Putamen (tissue), 1 donor: ENCODE data around the gene MAML2.

Experiments used
- DNase-seq: peaks from one replicate; pipeline ENCODE4 v3.0.0-alpha.2; 2016; ENCODE audit warnings: low spot score

MAML2 gene

DNA sequence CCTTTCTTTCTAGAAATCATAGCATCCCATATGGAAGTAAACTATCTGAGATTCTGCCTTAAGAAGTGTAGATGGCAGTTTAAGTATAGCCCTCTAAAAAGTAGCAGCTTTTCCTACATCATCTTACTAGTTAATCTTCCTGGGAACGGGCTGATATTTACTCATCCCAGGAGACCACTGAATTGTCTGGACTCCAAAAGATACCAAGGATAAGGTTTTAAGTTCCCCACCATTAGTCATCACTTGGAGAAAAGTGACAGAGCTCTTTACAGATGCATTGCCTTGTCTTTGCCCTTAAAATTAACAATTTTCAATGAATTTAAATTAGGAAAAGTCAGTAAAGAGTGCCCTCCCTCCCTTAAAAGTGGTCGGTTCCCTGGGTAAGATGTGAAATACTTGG is 129.5 kb downstream of the MAML2 start:
- DNase-seq = no peak

DNA sequence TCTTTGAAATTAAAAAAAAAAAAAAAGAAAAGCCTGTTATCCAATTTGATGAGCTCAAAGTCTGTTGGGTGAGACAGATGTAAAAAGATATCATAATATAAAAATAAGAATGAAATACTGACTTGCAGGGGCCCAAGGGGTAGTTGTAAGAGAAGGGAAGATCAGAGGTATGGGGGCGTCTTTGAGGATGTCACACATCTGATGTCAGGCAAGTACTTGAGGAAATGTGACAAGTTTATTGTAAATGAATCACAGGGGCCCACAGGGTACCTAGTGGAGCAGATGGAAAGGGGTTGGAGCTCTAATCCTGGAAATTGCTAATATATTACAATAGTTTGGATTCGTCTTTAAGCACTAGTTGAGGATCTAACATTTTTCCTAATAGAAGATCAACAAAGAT is 131.6 kb downstream of the MAML2 start:
- no peak for DNase-seq

DNA sequence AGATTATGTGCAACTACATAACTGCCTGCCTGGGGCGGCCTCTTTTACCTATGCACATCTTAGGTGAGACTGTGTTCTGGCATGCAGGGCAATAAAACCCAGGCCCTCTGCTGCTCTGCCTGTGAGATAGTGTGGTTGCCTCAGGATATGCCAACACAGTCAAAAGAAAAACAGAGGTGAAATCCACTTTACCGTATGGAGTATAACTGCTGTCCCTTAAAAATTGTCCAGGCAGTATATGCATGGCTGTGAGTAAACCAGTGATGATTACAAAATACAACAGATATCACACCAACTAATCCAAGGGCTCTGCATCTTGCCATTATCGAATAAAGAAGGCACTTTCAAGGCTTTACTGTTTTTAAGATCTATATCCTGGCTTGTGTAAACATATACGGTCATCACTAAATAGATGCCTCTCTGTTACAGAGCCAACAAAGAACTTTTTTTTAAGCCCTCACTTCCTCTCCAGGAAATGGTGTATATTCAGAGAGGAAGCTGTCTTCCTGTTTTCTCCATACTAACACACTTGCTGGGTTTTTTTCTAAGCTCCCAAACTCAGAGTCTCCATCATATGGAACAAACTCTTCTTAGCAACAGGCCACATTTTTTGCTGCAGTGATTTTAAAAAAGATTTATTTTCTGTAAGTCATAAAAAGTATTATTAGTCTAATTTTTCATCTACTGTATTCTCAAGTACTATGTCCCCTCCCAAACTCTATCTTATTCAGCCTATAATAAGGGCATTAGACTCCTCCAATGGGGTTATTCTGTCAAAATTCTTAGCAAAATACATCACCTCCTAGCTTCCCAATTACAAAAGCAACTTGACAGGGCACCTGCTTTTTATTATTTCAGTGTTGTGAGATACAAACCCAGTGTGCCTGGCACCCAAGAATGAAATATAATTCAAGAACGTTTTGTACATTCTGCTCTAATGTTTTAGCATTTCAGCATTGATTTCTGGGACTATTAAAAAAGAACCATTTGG is 135.2 kb downstream of the MAML2 start:
- no peak for DNase-seq

DNA sequence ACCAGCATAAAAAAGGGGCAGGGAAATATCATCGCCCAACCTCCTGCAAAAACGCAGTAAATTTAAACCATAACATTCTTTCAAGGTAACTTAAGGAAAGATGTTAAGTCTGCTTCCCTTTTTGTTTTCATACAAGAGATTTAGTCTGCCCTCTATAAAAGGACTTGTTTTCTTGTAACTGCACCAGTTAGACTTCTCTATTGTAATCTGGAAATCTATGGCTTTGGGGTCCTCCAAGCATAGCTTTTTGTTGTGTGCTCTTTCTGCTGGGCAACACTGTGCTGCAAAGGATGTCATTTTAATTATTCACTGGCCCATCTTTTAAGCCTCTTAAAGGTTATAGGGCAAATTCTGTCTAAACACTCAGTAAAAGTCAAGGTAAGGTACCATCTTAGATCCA is 136.0 kb downstream of the MAML2 start:
- DNase-seq = no peak

GRCh38 chr11:96205460-96205809 is 137.6 kb downstream of the MAML2 start:
- no peak for DNase-seq

DNA sequence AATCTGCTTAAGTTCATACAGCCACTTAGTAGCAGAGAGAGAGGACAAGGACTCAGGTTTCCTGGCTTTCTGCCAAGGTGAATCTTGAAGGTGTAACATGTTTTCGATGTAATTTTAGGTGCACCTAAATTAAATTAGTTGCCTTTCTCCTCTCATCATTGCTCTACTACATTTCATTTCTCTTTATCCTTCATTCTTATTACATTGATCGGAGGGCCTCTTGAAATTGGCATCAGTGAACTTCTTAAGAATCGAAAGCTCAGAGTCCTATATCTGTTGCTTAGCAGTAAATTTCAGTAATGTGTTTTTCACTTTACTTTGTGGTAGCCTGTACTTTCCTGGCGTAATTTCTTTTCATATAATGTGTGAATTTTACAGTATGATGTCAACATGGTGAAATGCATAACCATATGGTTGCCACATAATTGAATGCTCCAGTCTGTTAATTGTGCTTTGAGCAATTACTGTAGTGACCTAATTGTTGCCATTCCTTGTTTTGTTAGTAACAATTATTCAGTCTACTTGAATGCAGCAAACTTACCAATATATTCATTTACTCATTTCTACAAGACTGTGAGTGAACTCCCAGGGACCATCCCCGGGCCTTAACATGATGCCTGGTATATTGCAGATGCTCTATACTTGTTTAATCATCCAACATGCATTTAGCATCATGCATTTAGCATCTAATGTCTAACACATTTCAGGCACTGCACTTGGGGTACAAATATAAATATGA is 138.1 kb downstream of the MAML2 start:
- no peak for DNase-seq

- DNase-seq = no peak
Measured at GRCh38 chr11:96204366-96204659, 138.7 kb downstream of the MAML2 start.

- no peak for DNase-seq
Measured at GRCh38 chr11:96203567-96204365, 139.2 kb downstream of the MAML2 start.

DNA sequence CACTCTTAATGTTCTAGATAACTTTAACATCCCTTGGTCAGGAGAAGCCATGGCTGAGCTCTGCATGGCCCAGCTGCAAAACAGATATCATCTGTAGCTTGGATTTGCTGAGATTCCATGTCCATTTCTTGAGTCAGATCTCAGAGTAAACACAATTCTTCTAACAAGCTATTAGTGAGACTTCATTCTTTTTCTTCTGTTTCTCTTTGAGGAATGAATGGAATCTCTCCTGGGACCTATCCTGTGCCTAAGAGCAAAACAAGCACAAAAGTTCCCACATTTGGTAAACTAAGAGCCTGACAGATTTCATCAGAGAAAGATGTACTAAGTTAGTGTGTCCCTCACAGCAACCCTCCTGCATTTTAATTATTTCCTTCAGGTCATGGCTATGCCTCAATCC is 142.8 kb downstream of the MAML2 start:
- no peak for DNase-seq

GRCh38 chr11:96199563-96200025 is 143.4 kb downstream of the MAML2 start:
- no peak for DNase-seq

DNA sequence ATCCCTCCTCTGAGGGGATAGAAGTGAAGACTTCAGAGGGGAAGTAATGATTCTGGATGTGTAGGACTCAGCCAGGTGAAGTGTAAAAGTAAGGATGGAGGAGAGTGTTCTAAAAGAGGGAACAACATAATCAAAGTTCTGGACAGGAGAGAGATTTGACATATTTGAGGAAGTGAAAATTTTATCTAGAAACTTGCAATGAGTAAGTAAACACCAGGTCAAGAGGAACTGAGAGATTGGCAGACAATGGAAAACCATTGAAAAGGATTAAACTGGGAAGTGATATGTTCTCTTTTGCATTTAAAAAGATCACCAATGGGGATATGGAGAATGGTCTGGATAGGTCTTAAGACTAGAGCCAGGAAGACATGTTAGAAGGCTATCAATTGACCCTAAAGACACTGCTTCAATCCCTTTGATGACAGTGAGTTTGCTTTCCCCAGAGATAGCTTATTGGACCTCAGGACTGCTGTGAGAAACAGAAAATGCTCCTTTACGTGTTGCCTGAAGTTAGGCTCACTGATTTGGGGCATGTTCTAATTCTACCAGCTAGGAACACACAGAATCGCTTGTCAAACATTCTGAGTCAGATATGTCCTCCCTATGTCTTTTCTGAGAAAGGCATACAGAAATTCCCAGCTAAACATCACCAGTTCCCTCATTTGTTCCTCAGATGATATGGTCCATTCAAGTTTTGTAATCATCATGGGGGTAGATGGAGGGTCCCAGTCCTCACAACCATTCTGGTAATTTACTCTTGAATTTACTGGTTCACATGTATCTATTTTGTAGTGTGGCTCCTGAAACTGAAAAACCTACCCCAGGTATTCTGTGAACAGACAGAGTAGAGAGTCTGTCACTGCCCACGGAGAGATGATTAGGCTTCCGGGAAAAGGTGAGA is 144.9 kb downstream of the MAML2 start:
- DNase-seq = no peak

DNA sequence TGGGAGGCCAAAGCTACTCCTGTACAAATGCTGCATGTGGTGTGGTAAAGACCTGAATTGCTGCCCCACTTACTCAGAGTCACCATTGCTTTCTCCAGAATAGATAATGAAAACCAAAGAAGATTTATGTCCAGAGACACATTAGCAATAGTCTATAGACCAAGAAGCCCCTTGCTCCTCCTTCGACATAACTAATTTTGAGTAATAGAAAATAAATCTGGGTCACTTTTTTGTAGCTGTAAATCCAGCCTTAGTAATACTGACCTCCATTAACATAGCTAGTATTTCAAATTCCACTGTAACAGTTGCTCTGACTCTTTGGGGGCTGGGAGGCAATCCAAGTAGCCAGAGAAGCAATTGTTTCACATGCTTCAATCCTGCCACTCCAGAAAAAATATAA is 145.9 kb downstream of the MAML2 start:
- DNase-seq = no peak

- no peak for DNase-seq
Measured at GRCh38 chr11:96196181-96196662, 146.8 kb downstream of the MAML2 start.

GRCh38 chr11:96195671-96196070 is 147.3 kb downstream of the MAML2 start:
- no peak for DNase-seq

- no peak for DNase-seq
Measured at GRCh38 chr11:96194581-96195374, 148.2 kb downstream of the MAML2 start.

DNA sequence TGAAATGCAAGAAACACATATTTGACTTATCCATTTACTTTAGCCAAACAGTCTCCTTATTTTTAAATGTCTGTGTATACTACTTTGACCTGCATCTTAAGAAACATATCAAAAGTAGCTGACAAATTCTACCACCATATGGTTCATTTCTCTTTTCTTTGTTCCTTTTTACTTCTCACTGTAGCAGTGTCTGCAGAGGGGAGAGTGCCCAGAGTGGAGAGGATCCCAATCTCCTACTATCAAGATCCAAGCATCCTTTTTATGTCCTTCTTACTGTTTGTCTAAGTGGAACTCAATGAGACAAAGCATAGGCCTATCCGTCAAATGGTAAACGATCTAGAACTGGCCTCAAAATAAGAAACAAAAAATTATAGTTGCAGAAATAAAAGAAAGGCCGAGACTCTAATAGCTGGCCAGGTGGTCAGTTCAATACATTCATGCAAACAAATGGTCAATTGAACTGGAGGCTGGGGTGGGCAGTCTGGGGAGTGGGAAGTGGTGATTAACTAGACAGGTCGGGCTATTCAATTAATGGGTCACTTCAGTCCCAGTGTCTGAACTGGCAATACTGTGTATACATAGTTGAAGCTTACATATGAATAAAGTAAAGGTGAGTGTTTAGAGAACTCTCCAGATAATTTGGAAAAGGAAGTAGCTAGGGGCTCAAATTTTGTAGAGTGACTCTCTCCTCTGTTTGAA is 149.1 kb downstream of the MAML2 start:
- DNase-seq = no peak

DNA sequence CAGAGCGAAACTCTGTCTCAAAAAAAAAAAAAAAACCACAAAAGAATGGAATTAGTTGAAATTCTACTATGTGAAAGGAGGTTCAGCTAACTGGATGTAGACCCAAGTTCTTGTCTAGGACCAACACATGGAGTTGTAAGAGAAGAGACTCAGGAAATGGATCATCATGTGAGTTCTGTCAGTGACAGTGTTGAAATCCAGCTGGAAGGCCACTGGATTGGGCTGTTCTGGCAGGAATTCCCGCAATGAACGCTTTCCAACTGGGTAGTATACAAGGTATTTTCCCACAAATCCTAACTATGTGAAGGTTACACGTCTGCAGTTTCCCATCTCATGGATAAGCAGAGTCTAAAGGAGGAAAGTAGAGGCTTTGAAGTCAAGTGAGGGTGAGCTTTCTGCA is 151.2 kb downstream of the MAML2 start:
- no peak for DNase-seq

GRCh38 chr11:96189351-96189750 is 153.6 kb downstream of the MAML2 start:
- DNase-seq = no peak

- DNase-seq = no peak
Measured at GRCh38 chr11:96188243-96189006, 154.6 kb downstream of the MAML2 start.
